ENCODE measurements around the gene TMBIM6.
"Not testable (repeated sequence)": the region's sequence is repeated elsewhere in the genome, so short reads cannot be mapped to it uniquely, and the experiment has no call there.

Gene TMBIM6

DNA sequence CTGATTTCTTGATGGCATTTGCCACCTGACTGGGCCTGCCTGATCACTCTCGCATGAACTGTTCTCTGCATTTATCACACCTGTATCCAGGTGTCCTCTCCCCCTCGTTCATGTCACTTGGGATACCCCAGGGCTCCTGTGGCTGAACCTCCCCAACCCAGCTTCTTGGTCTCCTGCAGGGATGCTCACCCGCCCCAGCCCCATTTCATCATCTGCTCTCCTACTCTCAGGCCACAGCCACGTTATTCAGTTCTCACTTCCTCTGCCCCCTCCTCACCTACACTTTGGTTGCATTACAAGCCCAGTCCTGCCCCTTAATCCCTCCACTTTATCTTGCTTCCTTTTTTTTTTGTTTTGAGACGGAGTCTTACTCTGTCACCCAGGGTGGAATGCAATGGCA lies 35.5 kb downstream of the TMBIM6 start:
- DNase-seq (ENCODE audit: low read depth in 2 of 2), result no peak

- DNase-seq (ENCODE audit: low read depth in 2 of 2), result no peak
These were observed 36.0 kb downstream of the TMBIM6 start for GRCh38 chr12:49777341-49777740.

- DNase-seq (ENCODE audit: low read depth in 2 of 2), result peak; percentile 52 to 55
These were observed 36.7 kb downstream of the TMBIM6 start for GRCh38 chr12:49777800-49778748.

DNA sequence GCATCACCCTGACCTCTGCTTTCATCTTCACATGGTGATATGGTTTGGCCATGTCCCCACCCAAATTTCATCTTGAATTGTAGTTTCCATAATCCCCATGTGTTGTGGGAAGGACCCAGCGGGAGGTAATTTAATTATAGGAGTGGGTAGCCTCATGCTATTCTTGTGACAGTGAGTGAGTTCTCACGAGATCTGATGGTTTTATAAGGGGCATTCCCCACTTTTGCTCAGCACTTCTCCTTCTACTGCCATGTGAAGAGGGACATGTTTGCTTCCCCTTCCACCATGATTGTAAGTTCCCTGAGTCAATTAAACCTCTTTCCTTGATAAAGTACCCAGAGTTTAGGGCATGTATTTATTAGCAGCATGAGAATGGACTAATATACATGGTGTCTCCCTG lies 38.2 kb downstream of the TMBIM6 start:
- no peak for DNase-seq (ENCODE audit: low read depth in 2 of 2)

DNA sequence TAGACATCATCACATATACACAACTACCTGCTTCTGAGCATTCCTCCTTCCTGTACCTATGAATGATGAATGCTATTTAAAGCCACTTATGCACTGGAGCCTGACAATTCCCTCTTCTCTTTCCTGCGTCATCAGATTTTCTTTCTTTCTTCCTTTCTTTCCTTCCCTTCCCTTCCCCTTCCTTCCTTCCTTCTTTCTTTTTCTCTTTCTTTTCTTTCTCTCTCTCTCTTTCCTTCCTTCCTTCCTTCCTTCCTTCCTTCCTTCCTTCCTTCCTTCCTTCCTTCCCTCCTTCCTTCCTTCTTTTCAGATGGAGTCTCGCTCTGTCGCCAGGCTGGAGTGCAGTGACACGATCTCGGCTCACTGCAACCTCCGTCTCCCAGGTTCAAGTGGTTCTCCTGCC lies 39.6 kb downstream of the TMBIM6 start:
- DNase-seq (ENCODE audit: low read depth in 2 of 2), result not testable (repeated sequence)

DNA sequence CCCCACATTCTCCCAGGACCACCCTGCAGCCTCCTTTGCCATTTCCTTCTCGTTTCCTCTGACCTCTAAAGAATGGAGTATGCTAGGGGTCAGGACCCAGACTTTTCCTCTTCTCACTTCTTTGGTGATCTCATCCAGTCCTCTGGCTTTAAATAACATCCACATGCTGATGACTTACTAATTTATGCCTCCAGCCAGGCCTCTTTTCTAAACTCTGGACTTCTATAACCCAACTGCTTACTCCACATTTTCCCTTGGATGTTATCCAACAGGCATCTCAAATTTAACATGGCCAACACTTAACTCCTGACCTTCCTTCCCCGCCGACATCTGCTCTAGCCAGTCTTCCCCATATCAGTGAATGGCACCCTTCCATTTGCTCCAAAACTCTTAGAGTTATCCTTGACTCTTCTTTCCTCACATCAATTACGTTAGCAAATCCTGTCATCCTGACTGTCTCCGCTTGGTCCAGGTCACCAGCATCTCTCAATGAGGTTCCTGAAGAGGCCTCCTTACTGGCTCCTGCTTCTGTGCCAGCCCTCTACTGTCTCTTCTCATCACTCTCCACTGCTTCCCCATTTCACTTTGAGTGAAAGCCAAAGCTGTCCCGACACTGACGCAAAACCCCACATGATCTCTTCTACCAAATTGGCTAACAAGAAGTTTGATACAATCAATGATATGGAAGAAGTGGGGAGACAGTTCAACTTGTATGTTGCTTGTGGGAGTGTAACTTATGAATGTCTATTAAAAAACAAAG lies 42.7 kb downstream of the TMBIM6 start:
- DNase-seq (ENCODE audit: low read depth in 2 of 2), result no peak

- DNase-seq (ENCODE audit: low read depth in 2 of 2), result no peak
These were observed 43.5 kb downstream of the TMBIM6 start for GRCh38 chr12:49784756-49785409.

GRCh38 chr12:49787672-49788071 lies 46.3 kb downstream of the TMBIM6 start:
- no peak for DNase-seq (ENCODE audit: low read depth in 2 of 2)

DNA sequence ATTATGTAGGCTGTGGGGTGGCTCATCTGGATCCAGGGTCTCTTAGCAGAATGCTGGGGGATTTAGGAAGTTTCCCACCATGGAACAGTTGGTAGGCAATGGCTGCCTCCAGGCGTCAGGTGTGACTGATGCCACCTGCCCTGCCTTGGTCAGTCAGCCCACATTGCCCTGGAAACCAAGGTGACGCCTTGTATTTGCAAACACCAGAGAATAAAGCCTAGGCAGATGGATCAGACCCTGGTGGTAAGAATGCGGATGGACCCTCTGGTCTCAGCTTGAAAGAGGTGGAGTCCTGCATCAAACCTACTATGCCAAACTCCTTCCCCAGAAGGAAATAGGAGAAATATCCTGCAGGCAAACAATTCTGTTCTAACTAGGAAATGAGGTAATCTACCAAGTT lies 48.6 kb downstream of the TMBIM6 start:
- DNase-seq (ENCODE audit: low read depth in 2 of 2), result no peak

- DNase-seq (ENCODE audit: low read depth in 2 of 2), result no peak
These were observed 49.6 kb downstream of the TMBIM6 start for GRCh38 chr12:49790741-49791555.

GRCh38 chr12:49791700-49792099 lies 50.3 kb downstream of the TMBIM6 start:
- no peak for DNase-seq (ENCODE audit: low read depth in 2 of 2)

- no peak for DNase-seq (ENCODE audit: low read depth in 2 of 2)
These were observed 51.0 kb downstream of the TMBIM6 start for GRCh38 chr12:49792181-49792970.

DNA sequence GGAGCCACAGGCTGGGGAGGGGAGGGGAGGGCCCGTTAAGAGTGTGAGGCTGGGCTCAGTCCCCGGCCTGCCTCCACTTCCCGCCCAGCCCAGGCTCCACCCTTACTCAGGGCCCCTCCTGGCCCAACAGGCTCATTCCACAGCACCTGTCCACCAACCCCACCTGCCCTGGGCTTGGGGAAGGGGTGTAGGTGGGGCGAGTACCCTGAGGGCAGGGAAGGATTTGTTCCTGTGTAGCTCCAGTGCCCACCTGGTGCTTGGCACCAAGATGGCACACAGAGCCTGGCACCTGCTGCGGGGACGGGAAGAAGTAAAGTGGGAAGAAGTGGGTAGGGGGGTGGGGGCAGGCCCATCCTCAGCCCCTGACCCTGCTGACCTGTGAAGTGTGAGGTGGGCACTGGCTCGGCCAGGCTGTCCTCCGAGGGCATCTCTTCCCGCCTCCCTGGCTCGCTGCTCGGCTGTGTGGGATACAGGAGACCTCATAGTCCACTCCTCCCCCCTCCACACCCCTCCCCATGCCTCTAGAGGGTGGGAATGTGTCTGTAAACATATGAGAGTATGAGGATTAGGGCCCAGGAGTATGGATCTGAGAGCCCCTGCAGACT lies 51.7 kb downstream of the TMBIM6 start:
- no peak for DNase-seq (ENCODE audit: low read depth in 2 of 2)

DNA sequence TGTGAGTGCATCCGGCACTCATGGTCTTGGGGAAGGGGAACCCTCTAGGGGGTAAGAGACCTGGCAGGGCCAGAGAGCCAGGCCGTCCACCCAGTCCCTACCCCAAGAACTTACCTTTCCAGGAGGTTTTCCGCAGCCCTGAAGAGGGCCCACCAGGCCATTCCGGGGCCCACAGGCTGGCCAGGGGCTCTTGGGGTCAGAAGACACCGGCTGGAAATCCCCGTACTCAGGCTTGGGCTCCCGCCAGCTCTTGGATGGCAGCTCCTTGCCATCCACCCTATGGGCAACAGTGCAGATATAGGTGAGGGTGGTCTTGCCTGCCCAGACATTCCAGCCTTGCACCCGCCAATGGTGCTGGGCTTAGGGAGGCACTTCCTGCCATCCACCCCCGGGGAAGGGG lies 52.3 kb downstream of the TMBIM6 start:
- no peak for DNase-seq (ENCODE audit: low read depth in 2 of 2)

DNA sequence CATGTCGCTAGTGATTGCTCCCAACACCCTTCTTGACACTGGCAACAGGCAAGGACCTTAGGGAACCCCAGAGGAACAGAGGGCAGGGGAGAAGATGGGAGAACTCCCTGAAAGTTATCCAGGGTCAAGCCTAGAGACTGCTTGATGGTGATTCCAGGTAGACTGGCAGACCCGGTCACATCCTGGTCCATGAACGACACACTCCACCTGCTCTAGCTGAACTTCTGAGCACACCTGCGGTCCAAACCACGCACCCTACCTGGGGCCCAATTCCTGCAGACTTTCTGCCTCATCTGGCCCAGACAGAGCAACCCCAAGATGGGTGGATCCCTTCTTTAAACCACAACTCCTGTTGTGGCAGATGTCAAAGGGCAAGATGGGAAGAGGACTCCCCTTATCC lies 52.7 kb downstream of the TMBIM6 start:
- no peak for DNase-seq (ENCODE audit: low read depth in 2 of 2)

GRCh38 chr12:49794811-49795653 lies 53.7 kb downstream of the TMBIM6 start:
- DNase-seq (ENCODE audit: low read depth in 2 of 2), result no peak

- no peak for DNase-seq (ENCODE audit: low read depth in 2 of 2)
These were observed 54.3 kb downstream of the TMBIM6 start for GRCh38 chr12:49795654-49796105.

DNA sequence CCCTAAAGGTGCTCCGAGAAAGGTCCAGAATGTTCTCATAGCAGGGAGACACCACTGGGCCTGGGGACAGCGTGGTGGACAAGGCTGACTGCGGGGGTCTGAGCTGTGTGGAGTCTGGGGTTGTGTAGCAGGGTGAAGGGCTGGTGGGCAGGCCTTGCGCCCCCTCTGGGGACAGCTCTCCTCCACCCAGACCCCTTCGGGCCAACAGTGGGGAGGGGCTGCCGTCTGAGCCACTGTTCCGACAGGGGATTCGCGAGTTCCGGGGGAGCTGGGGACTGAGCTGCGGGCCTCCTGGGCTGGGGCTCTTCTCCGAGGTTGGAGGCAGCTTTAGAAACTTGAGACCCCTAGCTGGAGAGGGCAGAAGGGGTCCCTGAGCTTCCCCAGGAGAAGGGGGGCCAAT lies 54.8 kb downstream of the TMBIM6 start:
- no peak for DNase-seq (ENCODE audit: low read depth in 2 of 2)

Data from stimulated activated CD8-positive, alpha-beta memory T cell treated with anti-CD3 and anti-CD28 coated beads, Interleukin-7, amount 100 ng/mL, for 4 hours (primary cell).